Adrenal gland (tissue), 12 donors: ENCODE data around the gene KRT222. TPM values are rescaled to one million over a fixed set of nuclear protein-coding genes. Genes with fewer than 3 reads are reported as not detected.

ENCODE experiments used
- DNase-seq, 7 donors: peaks; one replicate each; pipeline ENCODE4 v3.0.0-alpha.2; 2019 to 2020
- H3K27ac ChIP-seq, 5 donors: fragments of 200-600 bp; sonication (generic) in 4 of 5; 1 replicate in 3 of 5; 2 replicates in 2 of 5; pipeline versions ENCODE4 v1.5.1 to v1.8.0; 2016 to 2020; ENCODE audit warnings: mild to moderate bottlenecking in 1 of 5
- H3K27me3 ChIP-seq: fragments of 200-600 bp; 2 replicates; pipeline ENCODE4 v1.8.0; 2021
- H3K36me3 ChIP-seq, 2 donors: fragments of 200-600 bp; replicated peaks in 1 of 2; 1 replicate in 1 of 2; 2 replicates in 1 of 2; pipeline versions ENCODE4 v1.5.1 to v1.8.0; 2018 to 2022
- H3K4me1 ChIP-seq, 2 donors: fragments of 200-600 bp; replicated peaks in 1 of 2; 1 replicate in 1 of 2; 2 replicates in 1 of 2; pipeline versions ENCODE4 v1.5.1 to v1.8.0; 2018 to 2021
- H3K4me3 ChIP-seq, 4 donors: fragments of 200-600 bp; sonication (generic) in 3 of 4; one replicate each; pipeline ENCODE4 v1.5.1; 2016 to 2018
- H3K9me3 ChIP-seq, 3 donors: fragments of 200-600 bp; sonication (generic) in 1 of 3; replicated peaks in 1 of 3; 1 replicate in 2 of 3; 2 replicates in 1 of 3; pipeline versions ENCODE4 v1.5.1 to v1.8.0; 2016 to 2021
- POLR2A ChIP-seq, 2 donors: fragments of 450-650 bp; IDR thresholded peaks; one replicate each; pipeline ENCODE4 v1.6.1; 2017; ENCODE audit warnings: antibody characterized with exemption in 2 of 2, mild to moderate bottlenecking in 2 of 2, moderate library complexity in 1 of 2
- WGBS, 4 donors: extraction: QIAGEN DNeasy Blood & Tissue Kit in 2 of 4; methylation state at CpG; one replicate each; pipeline versions ENCODE4 v1.1.5 to v1.1.7; 2013 to 2017; 5-methylcytosine and 5-hydroxymethylcytosine counted together
- intact Hi-C, 2 donors: fragments of 100-400 bp; cut with DNase I; formaldehyde crosslinking; loops; one replicate each; pipeline versions ENCODE4 v1.14.1 to v1.15.0; 2022 to 2023
- polyA plus RNA-seq, 3 donors: library from polyadenylated mRNA; stranded (reverse); fragments of 200-250 nt in 2 of 3; fragments of 350-450 nt in 1 of 3; fragmentation: Illumina TruSeq in 1 of 3; extraction: RNeasy Lipid Tissue Mini Kit (QIAGEN cat#74804) in 1 of 3; gene quantifications; one replicate each; pipeline ENCODE4 v1.2.3, GENCODE V29; 2013 to 2014
- total RNA-seq, 9 donors: library from RNA; depleted of rRNA in 4 of 9; stranded (reverse); fragments of >200 nt in 4 of 9; fragments of 120-200 nt in 1 of 9; fragmentation: NEBNext Ultra II Directional in 1 of 9; extraction: Animal tissue kit (Norgen Biotek cat#: 25700) in 1 of 9; gene quantifications; one replicate each; pipeline versions ENCODE4 v1.1.0 to v1.2.4, GENCODE V29; 2013 to 2023
- TF ChIP-seq, protein P1 (sequence below), 6 experiments: fragments of 450-650 bp in 4 of 6; fragments of 200-600 bp in 2 of 6; sonication (generic) in 1 of 6; IDR thresholded peaks; 1 replicate in 5 of 6; 2 replicates in 1 of 6; pipeline versions ENCODE4 v1.5.1 to v1.8.0; 2016 to 2021; ENCODE audit warnings: antibody characterized with exemption in 6 of 6, mild to moderate bottlenecking in 2 of 6, moderate library complexity in 1 of 6
- donor health status: healthy with polysubstance abuse.
- donor health status: Bipolar disorder and iron deficiency.
- donor health status: DM: yes; HTN: yes; CAD: no.
- donor health status: DM: no; HTN: no; CAD: no.
- donor health status: DM: no; HTN: no; CAD: no.
- donor health status: DM: yes; HTN: yes; CAD: no.

KRT222 gene
- total and polyA plus RNA-seq, 12 donors: 0.69 to 10.7 (median 3.3) TPM

GRCh38 chr17:40607641-40608040 is 57.3 kb downstream of the KRT222 start:
- Histone ChIP-seq H3K27ac (no peak overlapping the region), H3K9me3 (no peaks in the 10 kb centered on the region), H3K36me3 (no peaks in the 10 kb centered on the region), H3K27me3 (no peaks in the 10 kb centered on the region), H3K4me3 (no peak overlapping the region), H3K4me1 (no peaks in the 10 kb centered on the region)
- TF ChIP-seq POLR2A (IDR thresholded peaks at IDR 0.05): no peak
- TF ChIP-seq, protein P1, sequence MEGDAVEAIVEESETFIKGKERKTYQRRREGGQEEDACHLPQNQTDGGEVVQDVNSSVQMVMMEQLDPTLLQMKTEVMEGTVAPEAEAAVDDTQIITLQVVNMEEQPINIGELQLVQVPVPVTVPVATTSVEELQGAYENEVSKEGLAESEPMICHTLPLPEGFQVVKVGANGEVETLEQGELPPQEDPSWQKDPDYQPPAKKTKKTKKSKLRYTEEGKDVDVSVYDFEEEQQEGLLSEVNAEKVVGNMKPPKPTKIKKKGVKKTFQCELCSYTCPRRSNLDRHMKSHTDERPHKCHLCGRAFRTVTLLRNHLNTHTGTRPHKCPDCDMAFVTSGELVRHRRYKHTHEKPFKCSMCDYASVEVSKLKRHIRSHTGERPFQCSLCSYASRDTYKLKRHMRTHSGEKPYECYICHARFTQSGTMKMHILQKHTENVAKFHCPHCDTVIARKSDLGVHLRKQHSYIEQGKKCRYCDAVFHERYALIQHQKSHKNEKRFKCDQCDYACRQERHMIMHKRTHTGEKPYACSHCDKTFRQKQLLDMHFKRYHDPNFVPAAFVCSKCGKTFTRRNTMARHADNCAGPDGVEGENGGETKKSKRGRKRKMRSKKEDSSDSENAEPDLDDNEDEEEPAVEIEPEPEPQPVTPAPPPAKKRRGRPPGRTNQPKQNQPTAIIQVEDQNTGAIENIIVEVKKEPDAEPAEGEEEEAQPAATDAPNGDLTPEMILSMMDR (IDR thresholded peaks at IDR 0.05): no peak
- no peak for DNase-seq
- intact Hi-C loops: no loop called here
- WGBS, 4 donors: 68 to 80% (median 72%) methylated on average over 5 of the region's 5 CpGs

DNA sequence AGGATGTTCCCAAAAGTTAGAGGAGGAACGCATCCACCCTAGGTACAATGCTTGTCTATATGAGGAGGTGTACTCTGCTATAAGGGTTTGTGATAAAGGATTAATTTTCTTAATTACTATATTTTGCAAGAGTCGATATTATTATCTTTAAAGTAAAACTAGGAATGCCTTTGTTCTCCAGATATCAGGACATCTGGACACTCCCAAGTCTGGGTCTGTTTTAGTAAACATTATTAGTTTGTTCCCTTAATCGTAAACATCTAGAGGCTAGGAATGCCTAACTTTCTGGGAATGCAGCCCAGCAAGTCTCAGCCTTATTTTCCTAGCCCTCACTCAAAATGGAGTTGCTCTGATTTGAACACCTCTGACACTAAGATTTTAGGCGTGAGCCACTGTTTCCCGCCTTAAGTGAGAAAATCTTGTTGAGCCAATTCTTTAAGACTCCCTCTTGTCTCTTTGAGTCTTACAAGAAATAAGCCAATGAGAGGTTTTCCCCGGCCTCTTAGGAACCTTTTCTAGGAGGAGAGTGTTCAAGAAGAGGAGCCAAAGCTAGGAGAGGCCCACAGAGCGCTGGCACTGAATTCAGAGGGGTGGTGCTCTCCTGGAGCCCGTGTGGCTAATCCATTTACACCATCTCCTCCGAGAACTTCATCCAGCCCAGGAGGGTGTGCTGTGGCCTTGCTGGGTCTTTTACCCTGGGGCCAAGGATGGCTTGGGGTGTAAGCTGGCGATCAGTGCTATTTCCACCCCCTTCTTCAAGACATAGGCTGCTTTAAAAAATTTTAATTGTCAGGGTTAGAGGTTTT is 58.2 kb downstream of the KRT222 start:
- no peak for DNase-seq
- no peaks in the 10 kb centered on the region for H3K9me3 ChIP-seq
- intact Hi-C loops: no loop called here
- H3K27me3 ChIP-seq: no peaks in the 10 kb centered on the region
- no peak for TF ChIP-seq POLR2A (IDR thresholded peaks at IDR 0.05)
- TF ChIP-seq, protein P1 (IDR thresholded peaks at IDR 0.05): no peak
- H3K4me1 ChIP-seq: no peaks in the 10 kb centered on the region
- H3K36me3 ChIP-seq: no peaks in the 10 kb centered on the region
- no peak overlapping the region for H3K27ac ChIP-seq
- WGBS, 4 donors: 72 to 84% (median 81%) methylated on average over 10 of the region's 10 CpGs
- no peak overlapping the region for H3K4me3 ChIP-seq

GRCh38 chr17:40605306-40605705 is 59.7 kb downstream of the KRT222 start:
- TF ChIP-seq, protein P1 (IDR thresholded peaks at IDR 0.05): no peak
- TF ChIP-seq POLR2A (IDR thresholded peaks at IDR 0.05): no peak
- Histone ChIP-seq H3K4me1 (no peaks in the 10 kb centered on the region), H3K27ac (no peak overlapping the region), H3K27me3 (no peaks in the 10 kb centered on the region), H3K9me3 (no peaks in the 10 kb centered on the region), H3K36me3 (no peaks in the 10 kb centered on the region), H3K4me3 (no peak overlapping the region)
- WGBS, 4 donors: 87 to 95% (median 88%) methylated on average over 5 to 6 of the region's 6 CpGs
- intact Hi-C loops: no loop called here
- no peak for DNase-seq

Other genes starting within 250 kb of the KRT222 start
- gene TOP2A, start 247.3 kb downstream of the KRT222 start, total RNA-seq: 10 to 100 TPM in 1 of 9 donors, 1 to 10 TPM in 8; 1.9 to 51.1 (median 4.0) TPM
- gene TOP2A, start 247.3 kb downstream of the KRT222 start, polyA plus RNA-seq: 1 to 10 TPM in 2 of 3 donors, under 1 TPM in 1; 0.32 to 3.9 (median 1.2) TPM
- gene IGFBP4, start 221.7 kb downstream of the KRT222 start, total RNA-seq: 100 to 1,000 TPM in 8 of 9 donors, 10 to 100 TPM in 1; 21.4 to 458 (median 235) TPM
- 100 to 1,000 TPM; 126 to 335 (median 276) TPM for gene IGFBP4, start 221.7 kb downstream of the KRT222 start, polyA plus RNA-seq
- gene TNS4, start 163.6 kb downstream of the KRT222 start, total RNA-seq: under 1 TPM in 3 of 9 donors, not detected in 6; 0.11 to 0.32 (median 0.14) TPM
- gene TNS4, start 163.6 kb downstream of the KRT222 start, polyA plus RNA-seq: under 1 TPM in 2 of 3 donors, not detected in 1; 0.07 to 0.08 TPM
- 1 to 10 TPM in 1 of 9 donors, under 1 TPM in 6, not detected in 2; 0.06 to 1.0 (median 0.44) TPM for gene CCR7, start 99.7 kb downstream of the KRT222 start, total RNA-seq
- gene CCR7, start 99.7 kb downstream of the KRT222 start, polyA plus RNA-seq: under 1 TPM; 0.11 to 0.40 (median 0.30) TPM
- gene SMARCE1, start 17.4 kb downstream of the KRT222 start, total RNA-seq: 10 to 100 TPM; 55.5 to 97.3 (median 75.1) TPM
- 100 to 1,000 TPM in 1 of 3 donors, 10 to 100 TPM in 2; 60.9 to 128 (median 93.4) TPM for gene SMARCE1, start 17.4 kb downstream of the KRT222 start, polyA plus RNA-seq
- gene KRT24, start 38.6 kb upstream of the KRT222 start, total RNA-seq: not detected
- under 1 TPM in 2 of 3 donors, not detected in 1; 0.10 to 0.24 TPM for gene KRT24, start 38.6 kb upstream of the KRT222 start, polyA plus RNA-seq
- gene KRT25, start 90.2 kb upstream of the KRT222 start, total RNA-seq: not detected
- not detected for gene KRT25, start 90.2 kb upstream of the KRT222 start, polyA plus RNA-seq
- gene KRT26, start 107.0 kb upstream of the KRT222 start, total RNA-seq: not detected
- gene KRT26, start 107.0 kb upstream of the KRT222 start, polyA plus RNA-seq: not detected
- gene KRT27, start 117.4 kb upstream of the KRT222 start, total RNA-seq: not detected
- under 1 TPM in 2 of 3 donors, not detected in 1; 0.34 to 0.56 TPM for gene KRT27, start 117.4 kb upstream of the KRT222 start, polyA plus RNA-seq
- gene KRT28, start 134.8 kb upstream of the KRT222 start, total RNA-seq: not detected
- not detected for gene KRT28, start 134.8 kb upstream of the KRT222 start, polyA plus RNA-seq
- gene KRT10, start 157.4 kb upstream of the KRT222 start, total RNA-seq: 10 to 100 TPM in 6 of 9 donors, 1 to 10 TPM in 2, under 1 TPM in 1; 0.35 to 58.4 (median 27.4) TPM
- gene KRT10, start 157.4 kb upstream of the KRT222 start, polyA plus RNA-seq: 10 to 100 TPM; 31.1 to 36.3 (median 36.0) TPM
- gene KRT12, start 202.0 kb upstream of the KRT222 start, total RNA-seq: not detected
- not detected for gene KRT12, start 202.0 kb upstream of the KRT222 start, polyA plus RNA-seq
- gene KRT20, start 220.1 kb upstream of the KRT222 start, total RNA-seq: under 1 TPM in 2 of 9 donors, not detected in 7; 0.23 to 0.50 TPM
- under 1 TPM in 2 of 3 donors, not detected in 1; 0.27 to 0.64 TPM for gene KRT20, start 220.1 kb upstream of the KRT222 start, polyA plus RNA-seq